GM19035 (cell line): ENCODE results near the gene OR52B6.
"Not testable (repeated sequence)": the region's sequence is repeated elsewhere in the genome, so short reads cannot be mapped to it uniquely, and the experiment has no call there.

Experiments
- ATAC-seq: cut with Tn5 transposase; IDR thresholded peaks from one replicate; pipeline ENCODE4 v1.9.1; 2021; ENCODE audit not compliant: unreplicated experiment

The OR52B6 gene

DNA sequence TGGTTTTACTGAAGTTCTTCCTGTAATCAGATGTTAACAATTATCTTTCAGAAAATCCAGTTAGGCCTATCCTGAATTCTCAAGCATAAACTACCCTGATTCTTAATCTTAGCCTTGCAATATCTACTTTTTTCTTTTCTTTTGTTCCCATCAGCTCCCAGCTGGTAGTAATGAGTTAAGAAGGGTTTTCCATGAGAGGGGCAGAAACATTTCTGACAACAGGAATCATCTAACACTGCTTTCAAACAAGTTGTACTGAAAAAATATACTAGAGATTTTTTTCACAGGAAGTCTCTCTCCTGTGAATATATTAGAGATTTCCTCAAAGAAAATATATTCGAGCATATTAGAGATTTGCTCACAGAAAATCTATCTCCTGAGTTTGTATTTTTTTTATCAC is 12.5 kb downstream of the OR52B6 start:
- no peak for ATAC-seq

DNA sequence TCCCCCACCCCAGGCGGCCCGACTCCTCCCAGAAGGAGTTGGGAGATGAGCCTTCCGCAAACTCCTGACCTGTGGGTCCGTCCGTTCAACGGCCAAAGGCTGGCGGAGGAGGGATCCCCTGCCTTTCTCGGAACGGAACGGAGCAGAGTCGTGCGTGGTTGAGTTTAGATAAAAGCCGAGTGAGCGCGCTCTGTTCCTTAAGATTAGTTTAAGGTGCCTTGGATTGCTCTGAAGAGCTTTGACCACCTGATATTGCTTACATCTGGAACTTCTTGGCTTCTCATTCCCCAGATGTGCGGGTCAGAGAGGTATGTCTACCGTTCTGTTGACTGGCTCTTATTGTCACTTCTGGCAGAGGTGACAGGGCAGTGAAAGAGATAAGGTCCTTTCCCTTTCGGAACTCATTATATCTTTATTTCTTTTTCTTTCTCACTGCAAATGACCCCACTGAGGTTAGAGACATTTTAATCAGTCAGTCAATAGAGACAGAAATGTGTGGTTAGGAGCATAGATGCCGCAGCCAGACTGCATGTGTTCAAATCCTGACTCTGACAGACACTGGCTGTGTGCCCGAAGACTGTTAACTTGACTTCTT is 16.0 kb downstream of the OR52B6 start, which contains the start of gene TRIM6:
Gene TRIM6, plus strand, starts transcription at position 31 of the 595 bp plus-strand sequence. Its CDS starts 261 bp downstream, at position 292.
- peak; percentile 54 for ATAC-seq

DNA sequence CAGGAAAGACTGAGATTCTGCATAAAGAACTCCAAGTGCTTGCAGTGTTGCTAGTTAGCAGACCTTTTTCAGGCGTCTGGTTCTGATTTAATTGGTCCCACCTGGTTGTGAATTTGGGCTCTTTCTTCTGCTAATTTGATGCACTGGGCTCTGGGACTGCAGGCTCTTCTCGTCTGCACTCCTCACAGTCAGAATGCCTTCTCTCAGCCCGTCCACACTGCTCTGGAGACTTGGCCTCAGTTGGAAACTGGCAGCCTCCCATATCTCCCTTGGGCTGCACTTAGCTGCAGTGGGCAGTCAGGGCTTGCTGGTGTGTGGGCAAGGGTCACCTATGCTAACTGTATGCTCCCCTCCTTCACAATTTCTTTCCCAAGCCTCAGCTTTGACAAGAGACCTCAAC is 17.3 kb downstream of the OR52B6 start:
- ATAC-seq: no peak

DNA sequence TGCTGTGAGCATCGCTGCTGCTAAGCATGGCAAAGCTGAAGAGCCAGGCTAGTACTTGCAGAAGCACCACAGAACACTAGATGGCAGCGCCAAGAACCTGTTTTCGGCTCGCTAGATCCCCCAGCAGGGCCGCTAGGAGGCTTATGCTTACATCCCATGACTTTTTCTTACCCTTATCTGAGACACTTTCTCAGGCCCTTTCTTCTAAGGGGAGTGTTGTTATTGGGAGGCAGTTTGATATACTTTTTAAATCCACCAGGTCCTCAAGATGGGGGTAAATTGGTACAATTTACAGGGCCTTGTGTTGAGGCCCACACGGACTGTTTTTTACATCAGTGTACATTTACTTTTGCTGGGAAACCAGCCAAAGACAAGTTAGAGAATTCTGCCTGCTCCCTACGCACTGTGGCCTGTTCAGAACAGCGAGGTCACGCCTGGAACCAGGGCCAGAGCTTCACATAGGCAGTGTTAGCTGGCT is 19.7 kb downstream of the OR52B6 start:
- peak; percentile 80 for ATAC-seq

DNA sequence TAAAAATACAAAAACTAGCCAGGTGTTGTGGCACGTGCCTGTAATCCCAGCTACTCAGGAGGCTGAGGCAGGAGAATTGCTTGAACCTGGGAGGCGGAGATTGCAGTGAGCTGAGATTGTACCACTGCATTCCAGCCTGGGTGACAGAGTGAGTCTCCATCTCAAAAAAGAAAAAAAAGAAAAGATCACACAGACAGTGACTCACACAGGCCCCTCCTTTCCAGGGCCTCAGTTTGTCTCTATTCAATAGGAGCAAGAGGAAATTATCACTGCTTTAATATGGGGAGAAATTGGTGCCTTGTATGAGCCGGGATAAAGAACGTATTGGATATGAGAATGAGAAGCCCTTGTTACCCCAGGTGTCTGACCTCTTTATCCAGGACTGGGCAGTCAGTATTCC is 22.1 kb downstream of the OR52B6 start:
- not testable (repeated sequence) for ATAC-seq

DNA sequence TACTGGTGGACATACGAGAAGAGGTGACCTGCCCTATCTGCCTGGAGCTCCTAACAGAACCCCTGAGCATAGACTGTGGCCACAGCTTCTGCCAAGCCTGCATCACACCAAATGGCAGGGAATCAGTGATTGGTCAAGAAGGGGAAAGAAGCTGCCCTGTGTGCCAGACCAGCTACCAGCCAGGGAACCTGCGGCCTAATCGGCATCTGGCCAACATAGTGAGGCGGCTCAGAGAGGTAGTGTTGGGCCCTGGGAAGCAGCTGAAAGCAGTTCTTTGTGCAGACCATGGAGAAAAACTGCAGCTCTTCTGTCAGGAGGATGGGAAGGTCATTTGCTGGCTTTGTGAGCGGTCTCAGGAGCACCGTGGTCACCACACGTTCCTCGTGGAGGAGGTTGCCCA is 22.6 kb downstream of the OR52B6 start:
- ATAC-seq: no peak

DNA sequence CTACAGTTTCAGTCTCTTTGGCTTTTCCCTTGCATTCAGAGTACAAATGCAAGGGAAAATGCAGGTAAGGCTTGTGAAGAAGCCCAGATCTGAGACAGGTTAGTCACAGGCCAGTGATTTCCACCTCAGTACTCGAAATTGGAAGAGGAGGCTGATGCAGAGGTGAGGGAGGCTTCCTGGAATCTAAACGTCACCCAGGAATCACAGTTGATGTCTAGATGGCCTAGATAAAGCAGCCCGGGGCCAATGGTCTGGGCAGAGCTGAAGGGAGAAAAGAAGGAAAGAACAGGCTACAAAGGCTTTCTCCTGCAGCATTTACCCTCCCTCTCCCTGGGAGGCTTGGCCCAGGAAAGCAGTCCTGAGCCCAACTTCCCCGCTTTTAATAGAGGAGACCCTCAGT is 24.2 kb downstream of the OR52B6 start:
- ATAC-seq: no peak

DNA sequence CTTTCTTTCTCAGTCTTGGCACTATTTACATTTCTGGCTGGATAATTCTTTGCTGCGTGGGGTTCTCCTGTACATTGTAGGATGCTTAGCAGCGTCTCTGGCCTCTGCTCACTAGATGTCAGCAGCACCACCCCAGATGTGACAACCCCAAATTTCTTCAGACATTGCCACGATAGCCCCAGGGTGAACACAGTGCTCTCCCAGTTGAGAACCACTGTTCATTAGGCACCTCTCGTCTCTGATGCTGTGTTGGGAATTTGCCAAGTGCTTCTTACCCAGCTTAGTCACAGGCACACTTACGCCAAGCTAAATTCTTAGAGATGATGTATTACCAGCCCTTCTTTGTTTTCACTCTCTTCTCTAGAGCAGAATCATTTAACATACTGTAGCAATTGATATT is 25.2 kb downstream of the OR52B6 start:
- no peak for ATAC-seq

DNA sequence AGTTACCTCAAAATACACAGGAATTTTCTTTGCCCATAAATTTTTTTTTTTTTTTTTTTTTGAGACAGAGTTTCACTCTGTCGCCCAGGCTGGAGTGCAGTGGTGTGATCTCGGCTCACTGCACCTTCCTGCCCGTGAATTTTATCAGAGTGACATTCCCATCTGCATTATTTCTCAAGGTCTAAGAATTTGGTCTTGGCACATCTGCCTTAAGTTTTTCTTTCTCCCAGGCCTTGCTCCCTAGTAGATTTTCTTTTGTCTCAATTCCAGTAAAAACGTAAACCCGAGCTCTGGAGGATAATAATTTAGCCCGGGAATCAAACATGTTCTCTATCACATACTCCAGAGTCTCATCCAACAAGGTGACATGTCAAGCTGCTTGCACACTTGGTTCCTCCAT is 28.1 kb downstream of the OR52B6 start:
- ATAC-seq: no peak

DNA sequence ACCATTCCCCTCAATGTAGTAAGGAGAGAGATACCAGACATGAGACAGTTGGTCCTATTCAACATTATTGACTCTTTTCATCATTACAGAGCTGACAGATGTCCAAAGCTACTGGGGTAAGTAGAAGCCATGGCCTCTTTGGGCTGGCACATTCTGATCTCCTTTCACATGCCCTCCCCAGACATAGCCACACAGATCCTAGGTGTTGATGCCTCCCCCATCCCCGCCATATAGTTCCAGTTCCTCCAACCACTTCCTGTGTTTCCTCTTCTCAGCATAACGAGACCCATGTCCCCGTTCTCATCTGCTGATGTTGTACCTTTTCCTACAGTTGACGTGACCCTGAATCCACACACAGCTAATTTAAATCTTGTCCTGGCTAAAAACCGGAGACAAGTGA is 29.8 kb downstream of the OR52B6 start:
- ATAC-seq: no peak

DNA sequence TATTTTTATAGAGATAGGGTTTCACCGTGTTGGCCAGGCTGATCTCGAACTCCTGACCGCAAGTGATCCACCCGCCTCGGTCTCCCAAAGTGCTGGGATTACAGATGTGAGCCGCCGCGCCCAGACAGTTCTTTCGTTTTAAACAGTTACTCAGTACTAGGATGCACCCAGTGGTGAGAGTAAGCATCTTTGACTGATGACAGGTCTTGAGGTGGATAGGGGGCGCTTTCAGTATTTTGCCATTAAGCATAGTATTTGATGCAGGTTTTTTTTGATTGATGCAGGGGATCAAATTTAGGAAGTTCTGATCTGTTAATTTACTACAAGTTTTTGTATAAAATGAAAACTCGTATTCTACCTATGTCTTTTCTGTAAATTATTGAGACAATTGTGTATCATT is 30.9 kb downstream of the OR52B6 start:
- no peak for ATAC-seq

DNA sequence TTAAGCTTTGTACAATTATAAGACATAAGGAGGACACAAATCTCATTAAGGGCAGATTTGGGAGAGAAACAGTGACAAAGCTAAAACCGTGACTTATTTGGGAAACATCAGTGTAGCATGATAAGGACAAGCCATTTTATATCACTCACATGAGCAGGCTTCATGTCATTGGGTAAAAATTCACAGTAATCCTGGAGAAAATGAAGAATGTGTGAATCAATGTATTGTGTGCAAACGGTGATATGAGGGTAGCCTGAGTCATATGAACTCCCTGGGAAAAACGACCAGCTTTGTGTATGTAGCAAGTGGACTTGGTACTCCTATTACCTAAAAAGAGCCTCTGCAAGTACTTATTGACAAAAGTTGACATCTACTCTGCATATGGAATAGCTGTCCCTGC is 38.1 kb downstream of the OR52B6 start:
- ATAC-seq: no peak

DNA sequence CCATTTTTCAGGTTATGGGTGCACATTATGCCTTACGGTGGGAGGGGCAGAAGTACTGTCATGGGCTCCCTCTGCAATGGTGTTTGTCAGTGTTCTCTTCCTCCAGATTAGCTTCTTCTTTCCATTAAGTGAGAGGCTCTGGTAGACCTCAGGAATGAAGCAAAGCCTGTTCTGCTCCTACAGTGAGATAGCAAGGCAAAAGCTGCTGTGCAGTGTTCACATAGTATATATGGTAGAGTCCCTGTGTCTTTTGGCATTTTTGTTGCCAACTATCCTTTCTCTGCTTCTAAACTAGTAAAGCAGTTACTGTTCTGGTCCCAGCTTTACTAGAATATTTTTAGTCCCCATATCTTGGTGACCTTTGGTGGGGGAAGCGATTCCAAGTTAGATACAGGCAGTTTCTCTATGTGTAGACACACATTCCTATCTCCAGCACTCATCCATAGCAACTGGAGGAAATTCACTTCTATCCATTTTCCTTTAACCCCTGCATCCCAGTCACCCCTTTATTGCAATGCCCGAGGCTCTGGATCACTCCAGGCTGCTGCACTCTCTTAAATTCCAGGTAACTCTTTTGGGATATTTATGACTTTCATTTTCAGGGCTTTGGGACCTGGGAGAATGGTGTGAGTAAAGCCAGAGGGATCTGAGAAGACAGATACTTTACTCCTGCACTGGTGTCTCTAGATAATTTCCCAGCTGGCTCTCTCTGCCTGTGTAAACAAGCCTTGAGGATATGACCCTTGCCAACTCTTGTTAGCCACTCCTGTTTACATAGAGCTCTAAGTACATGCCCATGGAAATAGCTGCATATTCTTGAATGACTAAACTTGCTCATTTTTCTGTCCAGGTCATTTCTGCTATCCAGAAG is 40.2 kb downstream of the OR52B6 start:
- no peak for ATAC-seq

DNA sequence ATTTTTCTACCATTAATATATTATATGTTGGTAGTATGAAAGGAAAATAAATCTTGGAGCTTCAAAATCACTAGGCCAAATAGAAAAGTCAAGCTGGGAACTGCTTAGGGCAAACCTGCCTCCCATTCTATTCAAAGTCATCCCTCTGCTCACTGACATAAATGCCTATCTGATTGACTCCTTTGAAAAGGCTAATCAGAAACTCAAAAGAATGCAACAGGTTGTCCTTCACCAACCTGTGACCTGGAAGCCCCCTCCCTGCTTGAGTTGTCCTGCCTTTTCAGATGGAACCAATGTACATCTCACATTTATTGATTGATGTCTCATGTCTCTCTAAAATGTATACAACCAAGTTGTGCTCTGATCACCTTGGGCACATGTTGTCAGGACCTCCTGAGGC is 40.9 kb downstream of the OR52B6 start:
- no peak for ATAC-seq

DNA sequence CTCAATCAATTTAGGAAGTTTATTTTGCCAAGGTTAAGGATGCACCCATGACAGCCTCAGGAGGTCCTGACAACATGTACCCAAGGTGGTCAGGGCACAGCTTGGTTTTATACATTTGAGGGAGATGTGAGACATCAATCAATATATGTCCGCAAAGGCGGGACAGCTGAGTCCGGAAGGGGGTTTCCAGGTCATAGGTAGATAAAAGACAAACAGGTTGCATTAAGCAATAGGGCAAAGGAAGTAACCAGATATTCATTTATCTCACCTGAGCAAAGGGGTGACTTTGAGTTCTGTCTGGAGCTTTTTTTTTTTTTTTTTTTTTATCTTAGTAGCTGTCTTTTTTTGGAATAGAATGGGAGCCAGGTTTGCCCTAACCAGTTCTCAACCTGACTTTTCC is 42.1 kb downstream of the OR52B6 start:
- no peak for ATAC-seq

DNA sequence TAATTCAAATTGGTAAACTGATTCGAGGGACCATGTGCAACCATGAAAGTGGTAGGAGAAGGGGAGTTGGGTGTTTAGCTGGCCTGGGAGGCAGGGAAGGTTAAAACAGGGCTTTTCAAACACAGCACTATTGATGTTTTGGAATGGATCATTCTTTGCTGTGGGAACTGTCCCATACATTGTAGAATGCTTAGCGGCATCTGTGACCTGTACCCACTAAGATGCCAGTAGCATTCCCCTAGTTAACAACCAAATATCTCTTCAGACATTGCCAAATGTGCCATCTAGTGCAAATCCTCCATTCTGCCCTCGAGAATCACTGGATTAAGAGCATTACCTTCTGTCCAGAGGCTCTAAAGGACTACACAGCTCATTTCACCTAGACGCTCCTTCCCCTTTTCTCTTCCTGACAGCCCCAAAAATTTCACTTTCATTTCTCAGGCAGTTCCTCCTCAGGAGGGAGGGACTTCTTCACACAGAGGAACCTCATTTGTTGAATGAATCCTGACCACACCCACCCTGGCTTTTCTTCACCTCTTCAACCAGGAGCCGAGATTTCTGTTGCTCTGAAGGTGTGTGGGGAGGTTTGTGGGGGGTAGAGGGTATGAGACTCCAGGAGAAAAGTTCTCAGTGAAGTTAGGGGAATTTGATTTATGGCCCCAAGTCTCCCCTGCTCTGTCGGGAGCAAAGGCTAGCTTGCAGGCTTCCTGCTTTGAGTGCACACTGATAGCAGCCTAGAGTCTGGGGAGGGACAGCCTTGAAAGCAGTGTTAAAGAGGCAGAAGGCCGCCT is 44.0 kb downstream of the OR52B6 start, which contains the start of gene TRIM34:
Gene TRIM34, plus strand, starts transcription at position 513 of the 791 bp plus-strand sequence. CDS start 7,331 bp downstream, outside the sequence.
- ATAC-seq: peak; percentile 99

DNA sequence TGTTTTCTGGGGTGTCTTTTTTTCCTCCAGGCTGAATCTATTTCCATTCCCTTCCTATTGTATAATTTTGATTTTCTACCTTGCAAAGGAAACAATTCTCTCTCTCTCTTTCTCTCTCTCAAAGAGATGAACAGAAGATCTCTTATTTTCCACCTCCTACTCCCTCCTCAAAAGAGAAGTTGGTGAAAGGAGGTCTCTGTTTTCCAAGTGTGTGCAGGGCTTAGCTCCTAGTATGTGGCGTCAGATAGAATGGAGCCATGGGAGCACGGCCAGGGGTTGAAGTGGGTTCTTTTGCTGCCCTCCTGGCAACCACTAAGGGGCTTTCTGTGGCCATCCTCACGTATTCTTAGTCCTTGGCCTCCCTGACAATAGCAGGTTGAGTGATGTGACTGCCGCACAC is 44.6 kb downstream of the OR52B6 start:
- ATAC-seq: no peak

DNA sequence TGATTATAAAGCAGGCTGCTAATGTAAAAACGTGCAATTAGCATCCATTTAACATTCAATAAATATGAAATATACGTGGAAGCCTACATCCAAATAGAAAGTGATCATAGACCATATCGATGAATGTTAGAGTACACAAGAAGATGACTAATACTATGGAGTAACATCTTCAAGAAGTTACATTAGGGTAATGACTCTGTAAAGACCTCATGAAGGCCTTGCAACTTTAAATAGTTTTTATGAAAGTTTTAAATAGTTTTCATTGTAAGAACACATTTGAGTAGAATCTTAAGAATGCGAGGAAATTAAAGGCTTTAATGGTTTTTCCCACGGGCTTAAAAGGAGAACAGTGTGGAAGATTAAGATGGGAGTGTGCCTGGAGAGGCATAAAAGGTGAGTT is 45.5 kb downstream of the OR52B6 start:
- ATAC-seq: no peak

DNA sequence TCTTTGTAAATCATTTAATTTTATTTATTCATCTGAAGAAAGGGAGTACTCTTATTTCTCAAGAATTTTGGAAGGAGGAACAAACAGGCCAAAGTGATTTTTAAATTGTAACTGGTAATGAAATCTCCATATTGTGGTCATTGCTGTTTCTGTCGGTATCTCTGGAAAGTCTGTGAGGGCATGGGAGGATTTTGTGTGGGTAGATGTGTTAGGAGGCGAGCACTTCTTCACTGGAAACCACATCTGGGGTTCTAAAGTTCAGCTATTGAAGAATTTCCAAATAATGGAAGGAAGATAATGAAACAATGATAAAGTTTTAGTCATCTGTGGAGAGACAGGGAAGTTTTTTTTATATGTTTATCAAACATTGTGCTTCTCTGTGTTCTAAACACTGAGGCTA is 50.7 kb downstream of the OR52B6 start:
- ATAC-seq: peak; percentile 10
